ENCODE measurements around the gene SYNE2.

Gene SYNE2

GRCh38 chr14:64233531-64234190 lies 380.9 kb downstream of the SYNE2 start:
- in situ Hi-C loops (cut with HindIII; ENCODE audit: low sequenced_read_pairs), result no loop called here

GRCh38 chr14:64234877-64235651 lies 382.3 kb downstream of the SYNE2 start:
- in situ Hi-C loops (cut with HindIII; ENCODE audit: low sequenced_read_pairs), result no loop called here

DNA sequence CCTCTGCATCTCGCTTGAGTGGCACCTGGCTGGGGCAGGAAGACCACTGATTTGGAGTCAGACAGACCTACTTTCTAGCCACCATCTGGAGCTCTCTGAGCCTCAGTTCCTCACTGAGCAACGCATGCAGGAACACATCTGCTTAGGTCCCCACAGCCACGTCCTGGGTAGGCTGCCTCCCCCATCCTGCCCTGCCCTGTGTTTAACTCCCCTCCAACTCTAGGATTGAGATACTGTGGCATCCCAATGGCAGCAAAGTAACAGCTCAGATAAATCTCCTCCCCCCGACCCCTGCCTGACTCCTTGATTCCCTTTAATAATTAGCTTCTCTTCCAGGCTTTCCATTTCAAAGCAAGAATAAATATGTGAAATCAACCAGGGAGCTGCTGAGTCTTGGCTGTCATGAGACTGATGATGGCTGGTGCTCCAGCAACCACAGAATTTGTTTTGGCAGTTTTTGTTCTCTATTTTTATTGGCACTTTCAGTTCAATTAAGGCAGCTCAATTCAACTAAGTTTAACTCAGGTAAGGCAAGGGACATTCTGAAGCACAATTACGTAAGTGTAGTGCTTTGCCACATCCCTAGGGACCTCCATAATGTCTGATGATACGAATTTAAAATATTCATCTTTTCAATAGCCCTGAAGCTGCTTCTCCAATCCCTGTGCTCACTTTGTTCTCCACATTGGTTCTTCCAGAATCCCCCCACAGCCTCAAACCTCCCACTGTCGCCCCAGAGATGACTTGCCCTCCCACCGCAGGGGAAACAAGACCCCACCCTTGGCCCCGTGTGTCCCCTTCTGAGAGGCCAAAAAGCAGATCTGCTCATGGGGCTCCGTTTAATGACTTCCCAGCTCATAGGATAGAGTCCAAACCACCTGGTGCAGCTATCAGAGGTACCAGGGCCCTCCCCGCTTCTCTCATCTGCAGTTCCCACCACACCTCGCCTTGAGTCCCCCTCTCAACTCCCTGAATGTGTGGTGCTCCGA lies 383.1 kb downstream of the SYNE2 start:
- in situ Hi-C loops (cut with HindIII; ENCODE audit: low sequenced_read_pairs), result no loop called here

- in situ Hi-C loops (cut with HindIII; ENCODE audit: low sequenced_read_pairs), result no loop called here
These were observed 385.2 kb downstream of the SYNE2 start for GRCh38 chr14:64238049-64238448.

DNA sequence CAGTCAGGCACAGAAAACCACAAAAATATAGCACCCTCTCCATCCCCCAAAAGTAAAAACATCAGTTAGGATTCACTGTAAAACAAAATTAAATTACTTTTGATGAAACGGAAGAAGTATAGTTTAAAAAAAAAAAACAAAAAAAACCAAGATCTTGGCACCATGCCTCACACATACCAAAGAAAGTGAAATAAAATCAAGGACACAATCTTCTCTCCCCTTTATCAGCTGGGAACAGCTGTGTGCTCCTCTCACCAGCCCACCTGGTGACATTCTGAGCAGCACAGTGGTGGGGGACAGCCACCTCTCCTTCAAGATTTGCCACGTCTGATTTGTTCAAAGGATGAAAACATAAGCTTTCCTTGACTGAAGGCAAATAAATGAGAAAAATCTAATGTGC lies 385.8 kb downstream of the SYNE2 start:
- in situ Hi-C loops (cut with HindIII; ENCODE audit: low sequenced_read_pairs), result no loop called here

DNA sequence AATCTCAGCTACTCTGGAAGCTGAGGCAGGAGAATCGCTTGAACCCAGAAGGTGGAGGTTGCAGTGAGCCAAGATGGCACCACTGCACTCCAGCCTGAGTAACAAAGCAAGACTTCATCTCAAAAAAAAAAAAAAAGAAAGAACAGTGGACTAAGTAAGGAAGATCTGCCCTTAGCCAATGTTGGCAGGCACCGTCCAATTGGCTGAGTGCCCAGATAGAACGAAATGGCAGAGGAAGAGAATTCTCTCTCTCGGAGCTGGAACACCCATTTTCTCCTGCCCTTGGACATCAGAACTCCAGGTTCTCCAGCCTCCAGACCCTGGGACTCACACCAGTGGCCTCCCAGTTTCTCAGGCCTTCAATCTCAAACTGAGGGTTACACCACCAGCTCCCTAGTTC lies 391.5 kb downstream of the SYNE2 start:
- in situ Hi-C loops (cut with HindIII; ENCODE audit: low sequenced_read_pairs), result no loop called here

DNA sequence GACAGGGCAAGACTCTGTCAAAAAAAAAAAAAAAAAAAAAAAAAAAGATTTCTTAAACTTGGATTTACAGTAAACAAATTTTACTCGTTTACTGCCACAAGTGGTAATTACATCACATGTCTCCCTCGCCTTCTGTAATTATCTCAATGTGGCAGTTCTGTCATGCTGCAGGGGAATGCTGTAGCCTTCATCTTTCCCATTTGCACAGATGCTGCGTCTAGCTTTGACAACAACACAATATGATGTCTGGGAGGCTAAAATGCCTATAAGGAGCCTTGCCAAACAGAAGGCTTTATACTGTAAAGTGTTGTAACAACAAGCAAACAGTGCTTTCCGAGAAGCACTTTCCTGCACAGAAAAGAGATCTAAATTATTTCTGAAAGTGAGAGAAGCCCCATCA lies 392.7 kb downstream of the SYNE2 start:
- in situ Hi-C loops (cut with HindIII; ENCODE audit: low sequenced_read_pairs), result no loop called here

DNA sequence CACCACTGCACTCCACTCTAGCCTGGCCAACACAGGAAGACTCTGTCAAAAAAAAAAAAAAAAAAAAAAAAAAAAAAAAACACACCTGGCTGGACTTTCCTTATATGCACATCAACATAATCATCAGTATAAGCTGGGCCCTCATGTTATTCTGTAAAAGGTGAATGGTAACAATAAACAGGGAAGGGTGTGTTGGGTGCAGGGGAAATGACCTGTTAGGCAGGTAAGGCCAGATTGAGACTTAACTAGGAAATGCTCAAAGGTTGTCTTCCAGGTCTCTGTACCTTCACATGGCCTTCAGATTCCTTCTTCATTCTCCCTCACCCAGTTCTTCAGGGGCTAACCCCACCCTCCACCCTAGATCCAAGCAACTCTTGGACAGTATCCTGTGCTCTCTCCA lies 393.9 kb downstream of the SYNE2 start:
- in situ Hi-C loops (cut with HindIII; ENCODE audit: low sequenced_read_pairs), result no loop called here

GRCh38 chr14:64247195-64247594 lies 394.4 kb downstream of the SYNE2 start:
- in situ Hi-C loops (cut with HindIII; ENCODE audit: low sequenced_read_pairs), result no loop called here

DNA sequence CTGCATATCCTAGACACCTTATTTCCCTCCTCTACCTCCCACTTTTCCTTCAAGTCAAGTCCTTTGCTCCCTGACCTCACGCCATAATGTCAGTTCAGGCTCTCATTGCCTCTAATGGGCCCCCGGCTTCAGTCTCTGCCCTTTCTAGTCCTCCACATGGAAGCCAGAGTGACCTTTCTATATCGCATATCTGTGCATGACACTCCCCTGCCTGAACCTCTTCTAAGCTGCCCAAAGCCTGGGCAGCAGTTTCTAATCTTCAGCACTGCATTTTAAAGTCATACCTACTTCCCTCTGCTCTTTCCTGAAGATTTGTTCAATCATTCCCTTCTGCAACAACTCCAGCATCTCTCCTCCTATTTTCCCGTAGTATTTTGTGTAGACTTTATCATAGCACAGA lies 395.9 kb downstream of the SYNE2 start:
- in situ Hi-C loops (cut with HindIII; ENCODE audit: low sequenced_read_pairs), result no loop called here

DNA sequence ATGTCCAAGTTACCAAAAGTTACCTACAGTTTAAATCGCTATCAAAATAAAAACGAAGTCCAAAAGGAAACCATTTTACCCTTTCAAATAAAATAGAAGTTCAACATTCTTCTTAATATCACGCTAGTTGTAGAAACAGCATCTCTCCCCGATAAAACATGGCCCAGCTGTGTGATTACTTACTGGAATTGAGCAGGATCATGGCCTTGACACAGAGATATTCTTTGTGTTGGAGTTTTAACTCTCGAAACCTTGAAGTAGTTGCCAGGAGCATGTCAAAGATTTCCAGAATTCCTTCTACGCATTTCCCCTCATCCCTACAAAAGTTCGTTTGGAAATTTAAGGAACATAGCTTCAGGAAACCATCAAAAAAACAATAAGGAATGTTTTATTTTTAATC lies 396.6 kb downstream of the SYNE2 start:
- in situ Hi-C loops (cut with HindIII; ENCODE audit: low sequenced_read_pairs), result no loop called here

DNA sequence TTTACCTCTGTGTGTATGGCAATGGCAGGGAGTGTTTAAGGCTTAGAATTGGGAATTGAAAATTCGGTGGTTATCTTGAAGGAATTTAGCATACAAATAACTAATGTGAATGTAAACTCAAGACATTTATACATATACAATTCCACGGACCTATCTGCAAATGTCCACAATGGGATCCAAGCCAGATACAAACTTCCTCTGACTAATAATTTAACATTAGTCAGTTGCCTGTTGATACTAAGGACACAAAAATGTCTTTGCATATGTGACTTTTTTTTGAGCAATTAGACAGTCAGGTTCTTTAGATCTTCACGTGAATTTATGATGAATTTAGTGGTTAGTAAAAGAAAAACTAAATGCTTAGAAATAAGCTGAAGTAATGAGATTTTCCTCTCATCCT lies 400.9 kb downstream of the SYNE2 start:
- in situ Hi-C loops (cut with HindIII; ENCODE audit: low sequenced_read_pairs), result no loop called here

DNA sequence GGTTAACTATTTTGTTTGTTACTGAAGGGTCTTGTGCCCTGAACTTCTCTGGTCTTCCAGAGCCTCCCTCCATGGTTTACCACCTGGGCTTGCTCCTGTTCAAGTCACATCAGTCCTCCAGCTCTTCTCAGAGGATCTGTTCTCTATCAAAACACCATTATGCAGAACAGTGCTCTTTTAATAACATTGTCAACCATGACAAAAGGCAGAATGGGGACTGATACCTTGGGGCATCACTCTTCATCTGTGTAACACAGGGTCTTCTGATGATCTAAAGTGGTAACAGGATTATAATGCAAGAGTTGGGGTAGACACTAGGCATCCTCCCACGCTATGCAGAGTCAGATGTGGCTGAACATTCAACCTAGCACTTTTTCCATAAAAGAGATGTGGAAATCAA lies 403.0 kb downstream of the SYNE2 start:
- in situ Hi-C loops (cut with HindIII; ENCODE audit: low sequenced_read_pairs), result no loop called here

DNA sequence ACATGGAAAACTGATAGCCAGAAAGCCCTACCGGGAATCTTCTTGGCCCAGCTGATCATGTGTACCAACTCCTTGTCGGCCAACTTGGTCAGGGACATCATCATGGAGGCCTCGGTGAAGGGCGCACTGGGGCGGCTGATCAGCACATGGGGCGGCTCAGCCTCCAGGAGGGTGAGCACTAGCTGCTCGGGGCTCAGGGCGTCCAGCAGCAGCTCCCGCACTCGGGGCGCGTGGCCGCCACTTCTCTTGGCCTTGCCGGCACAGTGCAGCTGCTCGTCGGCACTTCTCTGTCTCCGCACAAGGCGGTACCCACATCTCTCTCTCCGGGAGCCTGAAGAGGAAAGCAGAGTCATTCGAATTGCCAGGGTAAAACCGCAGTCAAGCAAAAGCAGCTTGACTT lies 407.6 kb downstream of the SYNE2 start:
- in situ Hi-C loops (cut with HindIII; ENCODE audit: low sequenced_read_pairs), result no loop called here

GRCh38 chr14:64265222-64265621 lies 412.4 kb downstream of the SYNE2 start:
- in situ Hi-C loops (cut with HindIII; ENCODE audit: low sequenced_read_pairs), result no loop called here

DNA sequence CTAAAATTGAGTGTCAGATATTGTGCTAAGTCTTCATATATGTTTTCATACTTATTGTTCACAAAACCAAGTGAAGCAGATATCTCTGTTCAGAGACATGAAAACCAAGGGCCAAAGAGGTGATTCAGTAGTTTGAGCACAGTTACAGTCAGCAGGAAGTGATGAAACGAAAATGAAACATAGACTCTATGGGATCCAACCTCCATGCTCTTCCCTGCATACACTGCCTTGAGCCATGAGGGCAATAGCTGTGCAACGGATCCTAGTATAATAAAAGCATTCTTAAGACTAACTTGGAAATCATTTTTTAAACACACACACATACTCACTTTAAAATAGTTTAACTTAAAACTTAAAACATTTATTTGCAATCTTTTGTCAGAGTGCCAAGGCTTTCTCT lies 413.4 kb downstream of the SYNE2 start:
- in situ Hi-C loops (cut with HindIII; ENCODE audit: low sequenced_read_pairs), result no loop called here

GRCh38 chr14:64272019-64272418 lies 419.2 kb downstream of the SYNE2 start:
- in situ Hi-C loops (cut with HindIII; ENCODE audit: low sequenced_read_pairs), result no loop called here
